Fibroblast of upper back skin (primary cell): ENCODE measurements around the gene DLGAP4.
"Not testable (repeated sequence)": the region's sequence is repeated elsewhere in the genome, so short reads cannot be mapped to it uniquely, and the experiment has no call there.

Experiments
- DNase-seq: peaks from one replicate; pipeline ENCODE4 v3.0.0-alpha.2; 2013

DLGAP4 gene

DNA sequence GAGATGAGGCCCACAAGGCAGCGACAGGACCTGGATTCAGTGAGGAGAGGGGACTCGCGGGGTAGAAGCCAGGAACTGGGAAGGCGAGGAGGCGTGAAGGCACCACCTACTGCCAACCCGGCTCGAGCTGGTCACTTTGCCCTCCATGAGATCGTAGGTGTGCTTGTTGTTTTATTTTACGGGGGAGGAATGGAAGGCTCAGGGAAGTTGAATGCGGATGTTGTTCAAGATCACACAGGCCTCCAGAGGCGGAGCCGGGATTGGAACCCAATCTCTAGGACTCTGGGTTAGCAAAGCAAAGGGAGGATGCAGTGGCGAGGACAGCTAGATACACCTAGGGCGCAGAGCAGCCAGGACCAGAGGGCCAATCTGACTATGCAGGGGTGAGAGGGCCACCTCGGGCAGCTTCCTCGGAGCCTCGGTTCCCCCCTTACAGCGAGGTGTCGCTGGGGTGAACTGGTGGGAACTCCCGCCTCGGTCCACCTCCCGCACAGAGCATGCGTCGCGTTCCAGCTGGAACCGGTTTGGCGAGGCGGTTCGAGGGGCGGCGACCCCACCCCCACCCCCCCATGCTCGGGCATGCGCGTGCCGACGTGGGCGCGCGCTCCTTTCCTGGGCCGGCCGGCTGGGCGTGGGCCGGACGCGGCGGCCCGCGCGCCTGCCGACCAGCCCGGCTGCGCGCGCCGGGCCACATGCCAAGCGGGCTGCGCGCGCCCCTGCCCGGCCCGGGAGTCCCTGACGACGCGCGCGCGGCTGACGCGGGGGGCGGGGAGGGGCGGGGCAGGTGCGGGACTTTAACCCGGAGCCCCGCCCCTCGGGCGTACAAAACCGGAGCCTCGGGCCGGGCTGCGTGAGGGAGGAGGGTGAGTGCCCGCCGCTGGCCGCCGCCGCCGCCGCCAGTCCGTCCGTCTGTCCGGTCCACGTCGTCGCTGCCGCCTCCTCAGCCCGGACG is 154.8 kb downstream of the DLGAP4 start:
- DNase-seq = peak; percentile 91

DNA sequence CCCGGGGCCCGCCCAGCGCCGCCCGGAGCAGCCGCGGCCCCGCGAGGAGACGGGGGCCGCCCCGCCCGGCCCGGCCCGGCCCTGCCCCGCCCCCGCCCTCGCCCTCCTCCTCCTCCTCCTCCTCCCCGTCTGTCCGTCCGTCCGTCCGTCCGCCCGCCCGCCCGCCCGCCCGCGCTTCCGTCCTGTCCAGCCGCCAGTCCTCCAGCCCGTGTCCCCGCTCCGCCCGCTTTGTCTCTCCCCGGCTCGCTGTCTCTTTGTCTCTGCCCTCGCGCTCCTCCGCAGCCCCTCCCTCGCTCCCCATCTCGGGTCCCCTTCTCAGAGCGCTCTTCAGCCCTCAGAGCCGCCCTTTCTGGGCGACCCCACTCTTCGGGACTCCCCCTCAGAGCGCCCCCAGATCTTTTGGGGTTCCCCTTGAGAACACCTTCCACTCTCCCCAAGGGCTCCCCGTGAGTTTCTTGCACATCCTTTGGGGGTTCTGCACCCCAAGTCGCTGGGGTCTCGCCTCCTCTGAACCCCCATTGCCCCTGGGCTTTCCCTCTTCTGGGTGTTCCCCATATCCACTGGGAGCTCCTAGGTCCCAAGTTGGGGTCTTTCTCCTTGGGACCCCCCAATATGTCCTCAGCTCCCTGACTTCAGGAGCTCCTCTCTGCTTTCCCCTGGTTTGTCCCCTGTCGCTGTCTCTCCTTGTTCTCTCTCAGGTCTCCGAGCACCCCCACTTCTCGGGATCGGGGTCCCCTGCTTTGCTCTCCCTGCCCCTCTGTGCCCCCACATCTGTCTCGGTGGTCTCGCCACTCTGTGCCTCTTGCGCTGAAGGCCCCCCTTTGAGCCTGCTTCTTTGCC is 155.7 kb downstream of the DLGAP4 start:
- DNase-seq = peak; percentile 33

DNA sequence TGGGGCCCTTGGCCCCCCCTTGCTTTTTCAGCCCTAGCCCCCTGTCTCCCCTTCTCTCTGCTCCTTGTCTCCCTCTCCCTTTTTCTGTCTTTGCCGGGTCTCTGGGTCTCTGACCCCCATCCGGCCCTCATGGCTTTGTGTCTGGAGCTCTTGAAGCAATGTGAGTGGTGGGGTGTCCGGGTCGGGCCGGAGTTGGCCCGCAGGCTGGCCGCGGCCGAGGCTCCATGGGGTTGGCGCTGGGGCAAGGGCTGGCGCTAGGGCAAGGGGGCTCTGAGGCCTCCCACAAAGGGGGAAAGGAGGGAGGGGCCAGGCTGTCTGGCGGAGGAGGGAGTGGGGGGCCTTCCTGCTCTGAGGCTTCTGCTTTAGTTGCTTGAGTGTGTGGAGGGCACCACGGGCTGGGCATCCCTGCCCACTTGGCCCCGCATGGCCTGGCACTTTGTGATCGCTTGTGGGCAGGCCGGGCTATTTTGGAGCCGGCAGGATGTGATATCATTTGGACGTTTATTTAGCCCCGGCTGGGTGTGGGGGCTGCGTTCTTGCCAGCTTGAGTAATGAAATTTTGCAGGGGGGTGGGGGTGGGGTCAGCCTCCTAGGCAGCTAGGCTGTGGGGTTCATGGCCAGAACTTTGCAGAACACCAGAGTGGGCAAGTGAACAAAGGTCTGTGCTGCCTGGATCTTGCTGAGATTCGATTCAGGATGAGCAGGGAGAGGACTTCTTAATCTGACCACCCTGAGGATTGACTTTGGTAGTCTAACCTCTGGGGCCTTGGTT is 156.5 kb downstream of the DLGAP4 start:
- peak; percentile 51 for DNase-seq

DNA sequence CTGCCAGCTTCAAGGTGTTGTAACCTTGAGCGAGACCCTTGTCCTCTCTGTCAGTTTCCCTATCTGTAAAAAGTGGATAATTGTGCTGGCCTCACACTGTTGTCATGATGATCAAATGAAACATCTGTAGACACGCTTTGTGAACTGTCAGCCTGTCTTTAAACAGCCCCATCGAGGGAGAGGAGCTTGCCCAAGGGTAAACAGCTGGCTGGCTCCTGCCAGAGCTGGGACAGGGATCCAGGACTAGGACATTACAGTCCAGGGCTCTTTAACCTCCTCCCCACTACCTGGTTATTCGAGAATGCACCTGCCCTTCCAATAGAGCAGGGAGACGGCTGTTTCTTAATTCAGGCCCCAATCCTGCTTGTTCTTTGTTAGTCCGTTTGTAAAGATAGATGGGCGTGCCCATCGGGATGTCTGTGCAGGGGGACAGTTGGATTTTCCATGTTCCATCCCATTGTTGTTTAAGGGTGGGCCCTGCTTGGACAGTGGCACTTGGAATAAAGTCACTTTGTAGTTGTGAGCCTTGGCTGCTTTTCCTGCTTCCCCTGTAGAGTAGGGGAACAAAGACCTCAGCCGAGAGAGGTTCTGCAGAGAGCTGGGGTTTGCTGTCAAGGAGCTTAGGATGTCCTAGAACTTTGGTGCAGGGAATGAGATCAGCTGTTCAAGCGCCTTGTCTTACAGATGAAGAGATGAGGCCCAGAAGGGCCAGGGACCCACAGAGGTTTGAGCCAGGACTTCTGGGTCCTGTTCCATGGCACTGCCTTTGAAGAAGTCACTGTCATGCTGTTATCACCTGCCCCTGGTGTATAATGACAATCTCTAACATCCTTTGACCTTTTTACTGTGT is 157.3 kb downstream of the DLGAP4 start:
- DNase-seq = no peak

DNA sequence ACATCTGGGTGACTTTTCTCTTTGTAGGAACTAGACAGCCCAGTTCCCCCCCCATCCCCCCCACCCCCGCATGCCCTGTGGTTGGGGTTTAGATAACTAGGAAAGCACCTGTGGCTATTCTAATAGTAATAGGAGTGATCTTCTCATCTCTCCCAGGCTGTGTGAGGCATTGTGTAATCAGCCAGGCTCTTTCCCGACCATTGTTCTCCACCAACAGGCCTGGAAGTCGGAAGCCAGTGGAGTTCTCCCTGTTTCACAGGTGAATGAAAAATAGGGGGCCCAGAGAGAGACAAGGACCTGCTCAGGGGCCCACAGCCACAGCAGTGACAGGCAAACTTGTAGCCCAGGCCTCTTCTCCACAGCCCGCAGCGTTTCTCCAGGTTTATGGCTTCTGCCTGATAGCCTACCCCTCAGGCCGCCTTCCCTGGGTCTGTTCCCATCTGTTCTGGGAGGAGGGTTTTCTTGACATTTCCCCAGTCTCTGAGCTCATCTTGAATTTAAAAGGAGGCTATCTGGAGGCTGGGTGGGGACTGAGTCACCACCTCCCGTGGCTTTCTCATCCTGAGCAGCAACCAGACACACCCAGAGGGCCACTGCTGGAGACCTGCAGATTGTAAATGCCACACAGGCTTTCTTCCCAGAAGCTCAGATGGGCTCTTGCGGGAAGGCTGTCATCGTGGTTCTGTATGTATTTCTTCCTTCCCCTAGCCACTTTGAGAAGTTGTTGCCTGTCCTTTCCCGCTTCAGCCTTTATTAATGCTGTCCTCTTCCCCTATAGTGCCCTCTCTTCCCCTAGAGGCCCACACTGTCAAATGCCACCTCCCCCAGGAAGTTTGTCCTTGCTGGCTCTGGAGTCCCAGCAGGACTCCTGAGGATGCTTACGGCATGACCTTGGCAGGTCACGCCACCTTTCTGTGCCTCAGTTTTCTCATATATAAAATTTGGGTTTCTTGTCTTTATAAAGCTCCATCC is 159.3 kb downstream of the DLGAP4 start:
- peak; percentile 88 for DNase-seq

DNA sequence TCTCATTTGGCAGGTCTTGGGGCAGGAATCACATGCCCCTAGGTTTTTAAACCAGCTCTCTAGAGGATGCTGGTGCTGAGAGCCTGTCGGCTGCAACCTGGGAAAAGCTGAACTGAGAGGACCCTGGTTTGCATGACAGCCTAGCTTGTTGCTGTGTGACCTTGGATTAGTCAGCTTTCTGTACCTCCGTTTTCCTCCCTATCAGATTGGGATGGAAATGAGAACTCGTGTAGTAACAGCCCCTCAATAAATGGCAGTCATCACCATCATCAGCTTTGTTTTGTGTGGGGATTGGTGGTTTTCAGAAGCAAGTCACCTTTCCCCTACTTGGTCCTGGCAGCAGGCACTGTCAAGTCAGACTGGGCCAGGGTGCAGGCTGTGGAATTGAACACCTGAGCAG is 159.9 kb downstream of the DLGAP4 start:
- no peak for DNase-seq

DNA sequence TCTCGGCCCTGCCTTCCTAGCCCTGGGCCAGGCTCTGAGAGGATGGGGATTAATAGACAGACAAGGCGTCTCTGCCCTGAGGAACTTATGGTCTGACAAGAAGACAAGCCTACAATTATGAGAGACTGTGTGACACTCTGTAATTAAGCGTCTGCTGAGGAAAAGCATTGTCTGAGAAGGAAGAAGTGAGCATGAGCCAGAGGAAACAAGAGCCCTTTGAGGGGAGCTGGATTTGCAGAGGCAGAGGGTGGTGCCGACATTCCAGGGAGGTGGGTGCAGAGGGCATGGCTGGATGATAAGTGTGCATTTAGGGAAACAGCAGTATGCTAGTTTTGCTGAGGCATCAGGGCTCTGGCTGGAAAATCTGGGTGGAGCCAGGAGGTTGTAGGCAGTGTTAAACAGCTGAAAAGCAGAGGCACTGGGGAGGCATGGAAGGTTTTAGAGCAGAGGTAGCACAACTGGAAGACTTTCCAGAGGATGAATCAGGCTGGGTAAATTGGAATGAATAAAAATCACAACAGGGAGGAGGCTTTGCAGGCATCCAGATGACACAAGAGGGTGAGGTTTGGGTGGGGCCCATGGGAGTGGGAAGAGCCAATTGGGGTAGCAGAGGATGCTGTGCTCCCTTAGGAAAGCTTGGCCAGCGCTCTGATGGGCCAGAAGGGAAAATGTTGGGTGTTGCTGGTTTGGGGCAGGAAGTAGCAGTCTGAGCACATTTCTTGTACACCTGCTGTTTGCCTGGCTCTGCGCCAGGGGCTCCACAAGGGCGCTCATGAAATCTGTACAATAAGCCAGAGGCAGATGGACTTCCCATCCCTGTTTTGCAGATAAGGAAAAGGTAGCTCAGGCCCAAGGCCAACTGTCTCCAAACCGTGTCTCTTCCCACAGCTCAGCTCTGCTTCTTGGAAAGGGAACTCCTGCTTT is 161.2 kb downstream of the DLGAP4 start:
- no peak for DNase-seq

DNA sequence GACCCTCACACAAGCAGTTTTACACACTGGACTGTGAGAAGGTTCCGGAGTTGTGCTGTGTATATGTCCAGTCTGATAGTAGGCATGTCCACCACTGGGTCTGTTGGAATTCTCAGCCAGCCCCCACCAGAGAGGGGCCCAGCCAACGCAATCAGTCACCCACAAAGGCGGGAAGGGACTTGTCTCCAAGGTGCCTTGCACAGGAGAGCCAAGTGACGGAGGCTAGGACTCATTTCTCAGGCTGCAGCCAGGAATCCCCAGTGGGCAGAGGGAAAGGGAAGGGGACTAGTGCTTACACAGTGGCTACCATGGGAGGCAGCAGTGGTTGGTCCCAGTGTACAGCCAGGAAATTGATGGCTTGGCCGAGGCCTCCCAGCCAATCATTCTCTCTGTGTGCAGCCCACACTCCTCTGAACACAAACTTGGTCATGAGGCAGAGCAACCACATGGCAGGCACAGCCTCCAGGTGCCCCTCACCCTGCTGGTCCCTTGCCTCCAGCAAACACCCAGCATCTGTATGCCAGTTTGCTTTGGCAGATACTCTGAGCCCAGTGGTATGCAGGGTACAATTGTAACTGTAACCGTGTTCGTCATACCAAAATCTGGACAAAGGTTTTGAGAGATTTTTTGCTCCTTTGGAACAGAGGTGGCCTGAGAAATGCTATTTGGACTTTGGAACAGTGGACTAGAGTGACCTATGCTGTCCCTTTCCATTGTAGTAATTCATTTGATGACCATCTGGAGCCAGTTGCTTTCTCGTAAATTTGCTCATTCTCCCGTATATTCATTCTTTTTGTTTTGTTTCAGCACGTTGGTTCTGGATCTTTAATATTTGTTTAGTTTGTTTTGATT is 162.2 kb downstream of the DLGAP4 start:
- no peak for DNase-seq

DNA sequence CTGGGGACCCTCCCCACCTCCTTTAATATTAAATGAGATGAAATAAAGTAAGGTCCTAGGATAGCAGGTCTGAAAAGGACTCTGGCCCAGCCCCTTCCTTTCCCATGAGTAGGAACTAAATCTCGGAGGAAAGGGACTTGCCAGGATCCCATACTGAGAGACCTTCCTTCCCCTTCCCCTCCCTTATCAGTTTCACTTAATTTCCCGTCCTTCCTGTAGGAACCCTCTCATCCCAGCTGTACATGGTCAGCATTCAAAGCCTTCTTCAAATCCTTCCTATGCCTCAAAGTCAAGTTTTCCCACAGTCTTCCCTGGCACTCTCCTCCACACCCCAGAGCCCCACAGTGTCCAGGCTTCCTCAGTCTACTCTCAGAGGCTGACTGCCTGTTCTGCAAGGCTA is 163.8 kb downstream of the DLGAP4 start:
- DNase-seq = no peak

DNA sequence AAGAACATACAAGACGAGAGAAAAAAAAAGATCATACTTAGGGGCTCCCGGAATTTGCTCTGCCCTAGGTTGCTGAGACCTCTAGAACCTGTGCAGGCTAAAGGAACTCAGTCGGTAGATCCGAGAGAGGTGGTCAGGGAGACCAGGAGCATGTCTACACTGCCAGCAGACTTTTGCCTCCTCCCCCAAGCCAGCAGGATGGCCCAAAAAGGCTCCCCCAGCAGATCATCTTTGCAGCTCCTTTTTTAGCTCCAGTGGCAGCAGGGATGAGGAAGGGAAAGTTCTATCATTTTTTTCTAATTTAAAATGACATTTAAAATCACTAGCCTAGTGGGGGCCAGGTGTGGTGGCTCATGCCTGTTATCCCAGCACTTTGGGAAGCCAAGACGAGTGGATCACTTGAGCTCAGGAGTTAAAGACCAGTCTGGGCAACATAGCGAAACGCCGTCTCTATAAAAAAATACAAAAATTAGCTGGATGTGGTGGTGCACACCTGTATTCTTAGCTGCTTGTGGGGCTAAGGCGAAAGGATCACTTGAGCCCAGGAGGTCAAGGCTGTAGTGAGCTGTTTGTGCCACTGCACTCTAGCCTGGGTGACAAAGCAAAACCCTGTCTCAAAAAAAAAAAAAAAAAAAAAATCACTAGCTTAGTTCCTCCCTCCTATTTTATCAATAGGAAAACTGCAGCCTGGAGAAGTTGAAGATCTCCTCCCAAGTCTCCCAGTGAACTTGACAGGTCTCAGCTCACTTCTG is 165.9 kb downstream of the DLGAP4 start:
- DNase-seq = no peak

DNA sequence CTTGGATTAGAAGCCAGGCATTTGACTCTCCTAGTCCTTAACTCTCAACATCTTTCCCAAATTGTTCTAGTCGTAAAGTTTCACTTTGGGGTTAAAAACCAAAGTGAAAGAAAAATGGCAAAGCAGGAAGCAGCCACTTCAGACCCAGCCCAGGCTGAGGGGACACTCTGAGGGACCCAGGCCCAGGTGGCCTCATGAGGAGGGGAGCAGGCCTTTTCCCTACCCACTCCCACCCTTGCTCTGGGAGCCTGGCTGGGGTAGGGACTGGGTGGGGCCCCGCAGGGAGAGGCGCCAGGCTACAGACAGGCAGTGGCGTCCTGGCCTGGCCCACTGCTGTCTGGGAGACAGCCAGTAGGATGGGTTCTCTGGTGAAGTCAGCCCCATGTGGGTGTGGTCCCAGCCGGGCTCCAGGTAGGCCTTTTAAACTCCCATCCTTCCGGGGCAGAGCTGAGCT is 166.5 kb downstream of the DLGAP4 start:
- DNase-seq = no peak

DNA sequence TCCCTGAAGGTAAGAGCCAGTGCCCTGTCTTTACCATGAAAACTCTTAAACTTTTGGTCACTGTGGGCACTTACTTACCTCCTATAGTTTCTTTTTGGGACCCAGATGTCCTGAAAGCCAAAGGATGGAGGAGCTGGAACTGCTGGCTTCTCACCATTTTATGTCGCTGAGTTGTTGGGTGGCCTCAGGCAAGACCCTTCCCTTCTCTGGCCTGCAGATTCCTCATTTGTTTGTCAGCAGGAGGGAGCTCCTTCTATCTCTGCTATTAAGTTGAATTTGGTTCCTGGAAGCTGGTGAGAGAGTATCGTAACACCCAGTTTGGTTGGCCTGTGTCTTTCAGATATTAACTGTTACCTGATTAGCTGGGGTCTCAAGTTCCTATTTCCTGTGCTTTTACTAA is 167.0 kb downstream of the DLGAP4 start:
- DNase-seq = no peak

DNA sequence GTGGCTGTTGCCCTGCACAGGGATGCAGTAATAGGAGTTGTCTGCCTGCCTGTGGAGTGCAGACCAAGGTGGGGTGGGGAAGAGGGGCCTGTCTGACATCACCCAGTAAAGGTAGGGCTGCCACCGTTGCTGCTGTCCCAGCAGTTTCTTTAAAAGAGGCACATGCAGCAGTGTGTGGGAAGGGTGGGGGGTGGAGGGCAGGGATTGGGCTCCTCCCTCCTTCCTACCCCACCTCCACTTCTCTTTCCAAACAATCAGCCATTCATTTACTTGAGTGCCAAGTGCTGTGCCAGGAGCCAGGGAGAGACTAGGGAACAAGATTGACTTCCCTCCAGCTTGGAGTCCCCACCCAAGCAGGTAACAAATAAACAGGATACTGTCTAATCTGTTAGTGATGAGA is 168.4 kb downstream of the DLGAP4 start:
- no peak for DNase-seq

DNA sequence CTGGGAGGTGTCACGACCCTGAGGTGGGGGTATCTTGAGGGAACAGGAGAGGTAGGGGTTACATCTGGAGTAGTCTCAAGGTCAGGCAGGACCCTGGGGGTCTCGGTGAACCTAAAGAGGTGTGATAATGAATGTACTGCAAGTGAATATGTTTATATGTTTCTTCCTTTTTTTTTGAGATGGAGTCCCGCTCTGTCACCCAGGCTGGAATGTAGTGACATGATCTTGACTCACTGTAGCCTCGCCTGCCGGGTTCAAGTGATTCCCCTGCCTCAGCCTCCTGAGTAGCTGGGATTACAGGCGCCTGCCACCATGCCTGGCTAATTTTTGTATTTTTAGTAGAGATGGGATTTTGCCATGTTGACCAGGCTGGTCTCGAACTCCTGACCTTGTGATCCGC is 168.9 kb downstream of the DLGAP4 start:
- DNase-seq = not testable (repeated sequence)

DNA sequence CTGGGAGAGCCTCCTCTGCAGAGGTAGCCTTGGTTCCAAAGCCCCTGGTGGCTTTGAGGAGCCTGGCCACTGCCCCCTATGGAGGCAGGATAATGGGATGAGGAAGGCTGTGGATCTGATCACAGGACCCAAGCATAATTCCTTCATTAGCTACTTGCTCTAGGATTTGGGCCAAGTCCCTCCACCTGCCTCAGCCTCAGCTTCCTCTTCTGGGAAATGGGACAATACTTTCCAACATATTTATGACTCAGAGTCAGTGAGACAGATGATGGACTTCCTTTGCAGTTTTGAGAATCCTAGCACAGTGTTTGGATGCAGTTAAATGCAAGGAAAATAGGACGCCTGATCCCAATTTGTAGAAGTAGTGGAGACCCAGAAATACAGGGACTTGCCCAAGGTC is 171.3 kb downstream of the DLGAP4 start:
- DNase-seq = no peak

DNA sequence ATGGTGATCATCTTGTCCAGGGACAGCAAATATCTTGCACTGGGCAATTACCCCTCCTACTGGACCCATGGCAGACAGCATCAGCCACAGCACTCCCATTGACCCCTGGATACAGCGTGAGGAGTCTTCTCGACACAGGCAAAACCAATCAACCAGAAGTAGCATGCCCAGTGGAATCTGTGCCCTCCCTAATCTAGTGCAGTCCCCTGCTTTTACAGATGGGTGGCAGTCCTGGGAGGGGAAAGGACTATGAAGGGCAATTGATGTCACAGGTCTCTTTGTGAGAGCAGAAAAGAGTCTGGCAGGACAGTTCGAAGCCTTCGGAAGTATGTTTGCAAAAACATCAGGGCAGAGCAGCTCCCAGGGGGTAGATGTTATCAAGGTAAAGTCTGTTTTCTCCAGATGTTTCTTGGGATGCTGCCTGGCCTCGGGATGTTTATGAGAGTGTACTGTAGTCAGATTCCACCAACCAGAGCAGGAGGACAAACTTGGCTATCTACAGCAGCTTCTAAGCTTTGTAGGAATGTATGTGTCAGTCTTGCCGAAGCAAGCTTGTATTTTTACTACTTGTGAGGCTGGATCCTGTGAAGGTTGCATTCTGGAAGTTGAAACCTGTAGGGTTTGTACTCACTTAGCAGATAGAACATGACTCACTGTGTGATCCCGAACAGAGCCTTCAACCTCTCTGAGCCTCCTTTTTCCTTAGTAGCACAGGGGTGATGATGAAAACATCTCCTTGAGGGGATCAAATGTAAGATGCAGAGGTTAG is 172.2 kb downstream of the DLGAP4 start:
- no peak for DNase-seq

DNA sequence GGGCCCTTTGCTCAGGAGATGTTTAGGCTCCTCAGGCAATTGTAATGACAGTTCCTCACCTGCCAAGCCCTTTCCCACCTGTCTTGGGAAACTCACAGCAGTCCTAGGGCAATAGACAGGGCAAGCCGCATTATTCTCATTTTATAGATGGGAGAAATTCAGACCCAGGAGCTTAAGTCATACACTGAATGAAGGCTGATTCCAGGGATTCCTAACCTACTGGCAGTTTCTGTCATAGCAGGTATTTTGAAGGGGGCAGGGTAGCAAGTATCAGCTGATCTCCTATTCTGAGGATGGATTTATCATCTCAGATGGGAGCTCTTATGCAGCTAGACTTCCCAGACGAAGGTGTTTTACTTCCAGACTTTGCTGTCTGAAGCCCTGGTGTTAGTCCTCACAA is 173.8 kb downstream of the DLGAP4 start:
- no peak for DNase-seq
